Kidney (tissue), 22 donors: ENCODE results near the gene OR4C6. TPM values are rescaled to one million over a fixed set of nuclear protein-coding genes. Genes with fewer than 3 reads are reported as not detected.

Source experiments
- DNase-seq, 5 donors: peaks; one replicate each; pipeline ENCODE4 v3.0.0-alpha.2; 2013 to 2020
- FAIRE-seq: peaks from 2 replicates; lab custom pipeline; 2012; peaks lifted over from hg19 to GRCh38; lab: Jason Lieb, UNC
- H3K27ac ChIP-seq, 2 donors: one replicate each; pipeline ENCODE4 v1.7.0; 2013; ENCODE audit warnings: low read depth in 2 of 2, low read length in 2 of 2, inconsistent platforms in 1 of 2
- H3K27me3 ChIP-seq: one replicate; pipeline ENCODE4 v1.7.1; 2013; ENCODE audit warnings: low read length, inconsistent platforms; ENCODE audit not compliant: control insufficient read depth, insufficient read depth
- H3K36me3 ChIP-seq, 3 donors: one replicate each; pipeline versions ENCODE4 v1.7.0 to v1.7.1; 2013; ENCODE audit warnings: low read length in 3 of 3, control low read depth in 1 of 3, inconsistent platforms in 1 of 3; ENCODE audit not compliant: insufficient read depth in 3 of 3, control insufficient read depth in 2 of 3
- H3K4me1 ChIP-seq, 3 donors: one replicate each; pipeline versions ENCODE4 v1.7.0 to v1.7.1; 2013; ENCODE audit warnings: low read length in 3 of 3, inconsistent platforms in 1 of 3, low read depth in 1 of 3; ENCODE audit not compliant: control insufficient read depth in 2 of 3, insufficient read depth in 2 of 3
- H3K4me3 ChIP-seq, 3 donors: one replicate each; pipeline versions ENCODE4 v1.7.0 to v1.8.1; 2013; ENCODE audit warnings: low read length in 3 of 3, control low read depth in 1 of 3, inconsistent platforms in 1 of 3
- H3K9ac ChIP-seq, 3 donors: one replicate each; pipeline versions ENCODE4 v1.7.0 to v1.7.1; 2013; ENCODE audit warnings: low read length in 3 of 3, control low read depth in 1 of 3, inconsistent platforms in 1 of 3
- H3K9me3 ChIP-seq, 3 donors: one replicate each; pipeline versions ENCODE4 v1.7.0 to v1.7.1; 2013; ENCODE audit warnings: low read length in 3 of 3, control low read depth in 1 of 3, inconsistent platforms in 1 of 3; ENCODE audit not compliant: control insufficient read depth in 2 of 3, insufficient read depth in 1 of 3
- intact Hi-C: fragments of 100-400 bp; cut with DNase I; formaldehyde crosslinking; loops from one replicate; pipeline ENCODE4 v1.11.1; 2022
- long read RNA-seq, 10 donors: library from polyadenylated mRNA in 1 of 10; unstranded in 1 of 10; transcript quantifications; one replicate each; pipeline ENCODE4 v2.0.0 and lab custom pipeline, GENCODE V29; 2021 to 2026
- polyA plus RNA-seq: library from polyadenylated mRNA; stranded (reverse); fragments of 350-450 nt; fragmentation: Illumina TruSeq; extraction: RNeasy Lipid Tissue Mini Kit (QIAGEN cat#74804); gene quantifications from one replicate; pipeline ENCODE4 v1.2.3, GENCODE V29; 2014; ENCODE audit warnings: low read depth, low replicate concordance; ENCODE audit not compliant: insufficient read depth
- total RNA-seq: library from RNA; stranded (reverse); fragmentation: NEBNext Ultra II Directional; extraction: Animal tissue kit (Norgen Biotek cat#: 25700); gene quantifications from one replicate; pipeline ENCODE4 v1.2.1, GENCODE V29; 2021
- TF ChIP-seq, protein P1 (sequence below): IDR thresholded peaks from 3 replicates; pipeline ENCODE4 v1.5.1; 2012; ENCODE audit warnings: mild to moderate bottlenecking, moderate library complexity, borderline replicate concordance; ENCODE audit not compliant: insufficient read depth; ENCODE audit errors: extremely low read depth
- donor health status: control.
- donor health status: control.
- donor health status: control.
- donor health status: control.
- donor health status: control.
- donor health status: DM: yes; HTN: yes; CAD: no.
- donor health status: Normal renal cell carcinoma (clear cell type).

OR4C6 gene
- not detected for total RNA-seq
- not detected for polyA plus RNA-seq
- long read RNA-seq, donor 1: 0 reads
- long read RNA-seq, donor 2: 0 reads
- long read RNA-seq, donor 3: 0 reads
- long read RNA-seq, donor 4: 0 reads
- long read RNA-seq, donor 5: 0 reads
- long read RNA-seq, donor 6: 0 reads
- long read RNA-seq, donor 7: 0 reads
- long read RNA-seq, donor 8: 0 reads
- long read RNA-seq, donor 9: 0 reads
- long read RNA-seq, donor 10: 0 reads

DNA sequence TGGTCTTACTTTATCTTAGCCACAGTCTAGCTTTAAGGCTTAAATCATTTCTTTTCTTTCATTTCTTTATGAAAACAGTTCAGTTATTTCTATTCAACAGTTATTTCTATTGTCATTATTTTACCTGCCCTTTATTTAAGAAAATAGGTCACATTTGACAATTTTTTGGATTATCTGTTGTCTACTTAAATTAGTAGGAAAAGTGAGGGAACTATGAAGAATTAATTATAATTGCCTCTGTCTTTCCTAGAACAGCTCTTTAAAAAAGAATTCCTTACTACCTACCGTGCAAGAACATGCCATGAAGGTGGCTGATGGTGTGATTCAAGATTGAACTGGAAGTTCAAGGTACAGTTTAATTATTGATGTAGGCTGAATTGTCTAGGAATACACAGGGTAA lies at the start of gene OR4C6:
OR4C6 (plus strand) TSS at position 301 of the 400 bp plus-strand sequence. CDS start 2,966 bp downstream, outside the sequence.
- Histone ChIP-seq H3K4me3 (no peak within 1 kb of the TSS), H3K9me3 (no peaks in the 10 kb centered on the region), H3K27me3 (no peaks in the 10 kb centered on the region), H3K9ac (no peak within 1 kb of the TSS), H3K4me1 (no peaks in the 10 kb centered on the region), H3K27ac (no peak within 1 kb of the TSS), H3K36me3 (no peaks in the 10 kb centered on the region)
- TF ChIP-seq, protein P1, sequence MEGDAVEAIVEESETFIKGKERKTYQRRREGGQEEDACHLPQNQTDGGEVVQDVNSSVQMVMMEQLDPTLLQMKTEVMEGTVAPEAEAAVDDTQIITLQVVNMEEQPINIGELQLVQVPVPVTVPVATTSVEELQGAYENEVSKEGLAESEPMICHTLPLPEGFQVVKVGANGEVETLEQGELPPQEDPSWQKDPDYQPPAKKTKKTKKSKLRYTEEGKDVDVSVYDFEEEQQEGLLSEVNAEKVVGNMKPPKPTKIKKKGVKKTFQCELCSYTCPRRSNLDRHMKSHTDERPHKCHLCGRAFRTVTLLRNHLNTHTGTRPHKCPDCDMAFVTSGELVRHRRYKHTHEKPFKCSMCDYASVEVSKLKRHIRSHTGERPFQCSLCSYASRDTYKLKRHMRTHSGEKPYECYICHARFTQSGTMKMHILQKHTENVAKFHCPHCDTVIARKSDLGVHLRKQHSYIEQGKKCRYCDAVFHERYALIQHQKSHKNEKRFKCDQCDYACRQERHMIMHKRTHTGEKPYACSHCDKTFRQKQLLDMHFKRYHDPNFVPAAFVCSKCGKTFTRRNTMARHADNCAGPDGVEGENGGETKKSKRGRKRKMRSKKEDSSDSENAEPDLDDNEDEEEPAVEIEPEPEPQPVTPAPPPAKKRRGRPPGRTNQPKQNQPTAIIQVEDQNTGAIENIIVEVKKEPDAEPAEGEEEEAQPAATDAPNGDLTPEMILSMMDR: no peak
- intact Hi-C loops: no loop called here
- DNase-seq (no peak), FAIRE-seq (no peak)

DNA sequence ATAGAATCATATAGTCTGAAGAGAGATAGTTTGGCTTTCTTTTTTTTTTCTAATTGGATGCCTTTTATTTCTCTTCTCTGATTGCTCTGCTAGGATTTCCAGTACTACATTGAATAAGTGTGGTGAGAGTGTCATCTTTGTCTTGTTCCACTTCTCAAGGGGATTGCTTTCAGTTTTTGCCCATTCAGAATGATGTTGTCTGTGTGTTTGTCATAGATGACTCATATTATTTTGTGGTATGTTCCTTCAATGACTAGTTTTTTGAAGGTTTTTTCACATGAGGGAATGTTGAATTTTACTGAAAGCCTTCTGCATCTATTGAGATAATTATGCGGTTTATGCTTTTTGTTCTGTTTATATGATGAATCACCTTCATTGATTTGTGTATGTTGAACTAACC lies 37.5 kb upstream of the OR4C6 start:
- intact Hi-C loops: no loop called here
- no peaks in the 10 kb centered on the region for H3K4me1 ChIP-seq
- TF ChIP-seq, protein P1: no peak
- DNase-seq (no peak), FAIRE-seq (no peak)
- no peak overlapping the region for H3K4me3 ChIP-seq
- no peaks in the 10 kb centered on the region for H3K36me3 ChIP-seq
- peaks cover 0 to 4% (median 0%) of the 10 kb centered on the region in 3 donors for H3K9me3 ChIP-seq
- H3K9ac ChIP-seq: no peak overlapping the region
- H3K27ac ChIP-seq: no peak overlapping the region
- no peaks in the 10 kb centered on the region for H3K27me3 ChIP-seq

DNA sequence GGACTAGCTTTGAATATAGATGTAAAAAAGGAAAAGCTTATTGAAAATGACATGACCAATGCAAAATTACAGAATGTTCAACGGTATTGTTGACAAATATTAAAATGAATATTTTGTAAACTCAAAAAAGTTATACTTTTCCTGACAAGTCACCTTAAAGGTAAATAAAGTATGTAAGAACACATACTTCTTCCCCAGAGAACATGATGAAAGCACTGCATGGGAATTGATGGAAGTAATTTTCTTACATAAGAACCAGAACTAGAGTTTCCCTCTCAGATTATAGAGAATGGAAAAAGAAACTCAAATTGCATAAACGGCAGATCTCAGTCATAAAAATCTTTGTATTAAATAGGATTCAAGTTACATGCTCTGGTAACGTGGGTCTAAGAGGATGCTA lies 27.2 kb upstream of the OR4C6 start, which contains the start of gene OR4P4:
OR4P4 (plus strand) TSS at position 301 of the 400 bp plus-strand sequence.
- Histone ChIP-seq H3K9ac (no peak within 1 kb of the TSS), H3K27me3 (no peaks in the 10 kb centered on the region), H3K4me3 (no peak within 1 kb of the TSS), H3K4me1 (no peaks in the 10 kb centered on the region), H3K9me3 (no peaks in the 10 kb centered on the region), H3K27ac (no peak within 1 kb of the TSS), H3K36me3 (no peaks in the 10 kb centered on the region)
- DNase-seq: no peak
- TF ChIP-seq, protein P1: no peak
- no peak for FAIRE-seq
- intact Hi-C loops: no loop called here
